Inflammatory macrophage treated with lipopolysaccharide for 4 hours (primary cell): ENCODE results near the gene ZNF576.
"Not testable (repeated sequence)": the region's sequence is repeated elsewhere in the genome, so short reads cannot be mapped to it uniquely, and the experiment has no call there.

Source experiments
- DNase-seq: peaks from one replicate; pipeline ENCODE4 v3.0.0-alpha.2; 2020

The ZNF576 gene

GRCh38 chr19:43600326-43600725 lies 3.9 kb downstream of the ZNF576 start:
- not testable (repeated sequence) for DNase-seq

- DNase-seq = no peak
These were observed 9.6 kb downstream of the ZNF576 start for GRCh38 chr19:43605875-43606568.

GRCh38 chr19:43606569-43607229 lies 10.3 kb downstream of the ZNF576 start:
- no peak for DNase-seq

- DNase-seq = no peak
These were observed 11.1 kb downstream of the ZNF576 start for GRCh38 chr19:43607238-43608205.

- no peak for DNase-seq
These were observed 13.5 kb downstream of the ZNF576 start for GRCh38 chr19:43609872-43610271.

- DNase-seq = no peak
These were observed 14.1 kb downstream of the ZNF576 start for GRCh38 chr19:43610493-43610892.

- DNase-seq = no peak
These were observed 15.4 kb downstream of the ZNF576 start, which contains the start of gene SRRM5 for GRCh38 chr19:43611788-43612187. TSS of gene SRRM5 (plus strand) at chr19:43612088. CDS start at chr19:43612122, 34 bp downstream.

- no peak for DNase-seq
These were observed 16.0 kb downstream of the ZNF576 start for GRCh38 chr19:43612374-43612773.

- DNase-seq = no peak
These were observed 19.9 kb downstream of the ZNF576 start for GRCh38 chr19:43616306-43616705.

- no peak for DNase-seq
These were observed 20.6 kb downstream of the ZNF576 start for GRCh38 chr19:43616954-43617353.

- DNase-seq = no peak
These were observed 22.5 kb downstream of the ZNF576 start for GRCh38 chr19:43618921-43619261.

- DNase-seq = peak; percentile 91
These were observed 23.1 kb downstream of the ZNF576 start, which contains the start of gene ZNF428 for GRCh38 chr19:43619262-43620060. TSS of gene ZNF428 (minus strand) at chr19:43619629. CDS start at chr19:43614304, 5,325 bp downstream.

- DNase-seq = no peak
These were observed 23.9 kb downstream of the ZNF576 start for GRCh38 chr19:43620061-43621001.

GRCh38 chr19:43622070-43622469 lies 25.7 kb downstream of the ZNF576 start:
- no peak for DNase-seq

GRCh38 chr19:43622956-43623355 lies 26.6 kb downstream of the ZNF576 start:
- no peak for DNase-seq

- DNase-seq = no peak
These were observed 27.7 kb downstream of the ZNF576 start for GRCh38 chr19:43623889-43624670.

- peak; percentile 56 for DNase-seq
These were observed 28.5 kb downstream of the ZNF576 start for GRCh38 chr19:43624933-43625332.

- DNase-seq = peak; percentile 53
These were observed 29.7 kb downstream of the ZNF576 start for GRCh38 chr19:43625918-43626579.

GRCh38 chr19:43626838-43627237 lies 30.4 kb downstream of the ZNF576 start:
- no peak for DNase-seq
